Liver (tissue), 9 donors: Measurements from ENCODE around the gene MYBPHL. TPM values are rescaled to one million over a fixed set of nuclear protein-coding genes. Genes with fewer than 3 reads are reported as not detected.

Source experiments
- DNase-seq: peaks from one replicate; pipeline ENCODE4 v3.0.0-alpha.2; 2017; ENCODE audit warnings: low spot score
- H3K27ac ChIP-seq, 2 donors: one replicate each; pipeline ENCODE4 v1.7.0; 2013; ENCODE audit warnings: inconsistent platforms in 2 of 2, low read length in 2 of 2, control low read depth in 1 of 2, low read depth in 1 of 2, mild to moderate bottlenecking in 1 of 2
- H3K27me3 ChIP-seq, 4 donors: one replicate each; pipeline versions ENCODE4 v1.6.1 to v1.7.0; 2013; ENCODE audit warnings: low read length in 3 of 4, inconsistent platforms in 1 of 4, mild to moderate bottlenecking in 1 of 4, moderate library complexity in 1 of 4; ENCODE audit not compliant: control insufficient read depth in 4 of 4, insufficient read depth in 4 of 4
- H3K36me3 ChIP-seq, 4 donors: one replicate each; pipeline versions ENCODE4 v1.6.1 to v1.7.0; 2013; ENCODE audit warnings: low read length in 3 of 4, mild to moderate bottlenecking in 3 of 4, low read depth in 1 of 4, moderate library complexity in 1 of 4; ENCODE audit not compliant: control insufficient read depth in 4 of 4, insufficient read depth in 3 of 4
- H3K4me1 ChIP-seq, 4 donors: one replicate each; pipeline versions ENCODE4 v1.6.1 to v1.7.0; 2013; ENCODE audit warnings: low read length in 3 of 4, mild to moderate bottlenecking in 3 of 4, moderate library complexity in 1 of 4; ENCODE audit not compliant: control insufficient read depth in 4 of 4, insufficient read depth in 4 of 4
- H3K4me3 ChIP-seq, 3 donors: one replicate each; pipeline versions ENCODE4 v1.6.1 to v1.7.0; 2013; ENCODE audit warnings: low read length in 3 of 3, control low read depth in 1 of 3, low read depth in 1 of 3, mild to moderate bottlenecking in 1 of 3
- H3K9ac ChIP-seq, 2 donors: one replicate each; pipeline ENCODE4 v1.7.0; 2013; ENCODE audit warnings: low read length in 2 of 2, mild to moderate bottlenecking in 2 of 2, moderate library complexity in 2 of 2, control low read depth in 1 of 2, low read depth in 1 of 2
- H3K9me3 ChIP-seq, 4 donors: one replicate each; pipeline versions ENCODE4 v1.6.1 to v1.7.0; 2013; ENCODE audit warnings: low read length in 3 of 4; ENCODE audit not compliant: control insufficient read depth in 4 of 4
- FOXA2 ChIP-seq: IDR thresholded peaks from 2 replicates; pipeline ENCODE4 v1.6.1; 2016; ENCODE audit warnings: antibody characterized with exemption
- GABPA ChIP-seq, 2 donors: IDR thresholded peaks in 1 of 2; conservative IDR thresholded peaks in 1 of 2; 2 replicates each; pipeline ENCODE4 v1.6.1; 2016; ENCODE audit warnings: antibody characterized with exemption in 2 of 2, mild to moderate bottlenecking in 1 of 2, moderate library complexity in 1 of 2
- HNF4G ChIP-seq: IDR thresholded peaks from 2 replicates; pipeline ENCODE4 v1.6.1; 2016; ENCODE audit warnings: antibody characterized with exemption
- JUND ChIP-seq, 2 donors: IDR thresholded peaks; 2 replicates each; pipeline ENCODE4 v1.6.1; 2016; ENCODE audit warnings: antibody characterized with exemption in 2 of 2
- RAD21 ChIP-seq, 2 donors: IDR thresholded peaks; 2 replicates each; pipeline ENCODE4 v1.6.1; 2016; ENCODE audit warnings: antibody characterized with exemption in 2 of 2, mild to moderate bottlenecking in 2 of 2
- REST ChIP-seq: IDR thresholded peaks from 2 replicates; pipeline ENCODE4 v1.6.1; 2016; ENCODE audit warnings: antibody characterized with exemption, mild to moderate bottlenecking
- RXRA ChIP-seq, 2 donors: IDR thresholded peaks; 2 replicates each; pipeline ENCODE4 v1.6.1; 2017 to 2018; ENCODE audit warnings: antibody characterized with exemption in 2 of 2, mild to moderate bottlenecking in 1 of 2
- SP1 ChIP-seq: IDR thresholded peaks from 2 replicates; pipeline ENCODE4 v1.6.1; 2018; ENCODE audit warnings: antibody characterized with exemption, mild to moderate bottlenecking
- TAF1 ChIP-seq: conservative IDR thresholded peaks from 2 replicates; pipeline ENCODE4 v1.6.1; 2016; ENCODE audit warnings: antibody characterized with exemption, mild to moderate bottlenecking
- YY1 ChIP-seq: IDR thresholded peaks from 2 replicates; pipeline ENCODE4 v1.6.1; 2016; ENCODE audit warnings: antibody characterized with exemption, mild to moderate bottlenecking
- ZBTB33 ChIP-seq: IDR thresholded peaks from 2 replicates; pipeline ENCODE4 v1.6.1; 2016; ENCODE audit warnings: antibody characterized with exemption
- WGBS: extraction: QIAGEN DNeasy Blood & Tissue Kit; methylation state at CpG from one replicate; pipeline ENCODE4 v1.1.7; 2013; 5-methylcytosine and 5-hydroxymethylcytosine counted together
- polyA plus RNA-seq, 2 donors: library from polyadenylated mRNA; stranded (reverse) in 1 of 2; unstranded in 1 of 2; fragments of 200-250 nt in 1 of 2; fragments of >200 nt in 1 of 2; fragmentation: Nextera tagmentation in 1 of 2; extraction: Ambion mirVana in 1 of 2; gene quantifications; one replicate each; pipeline versions ENCODE4 v1.2.1 to v1.2.3, GENCODE V29; 2013 to 2015
- total RNA-seq, 2 donors: library from RNA; depleted of rRNA; stranded (reverse); fragments of >200 nt; gene quantifications; one replicate each; pipeline ENCODE4 v1.2.3, GENCODE V29; 2014
- TF ChIP-seq, protein P1 (sequence below): IDR thresholded peaks from 2 replicates; pipeline ENCODE4 v1.6.1; 2016; ENCODE audit warnings: antibody characterized with exemption
- TF ChIP-seq, protein P2 (sequence below): IDR thresholded peaks from 2 replicates; pipeline ENCODE4 v1.6.1; 2016; ENCODE audit warnings: antibody characterized with exemption
- TF ChIP-seq, protein P3 (sequence below): fragments of 150-350 bp; IDR thresholded peaks from 2 replicates; pipeline ENCODE4 v1.5.1; 2017; ENCODE audit warnings: improper control_type of control experiment, low read depth, low read length; ENCODE audit not compliant: missing input control
- donor health status: healthy.
- donor health status: healthy.
- donor health status: healthy.
- donor health status: healthy.
- donor health status: healthy.

The MYBPHL gene
- total and polyA plus RNA-seq, 4 donors: not detected

DNA sequence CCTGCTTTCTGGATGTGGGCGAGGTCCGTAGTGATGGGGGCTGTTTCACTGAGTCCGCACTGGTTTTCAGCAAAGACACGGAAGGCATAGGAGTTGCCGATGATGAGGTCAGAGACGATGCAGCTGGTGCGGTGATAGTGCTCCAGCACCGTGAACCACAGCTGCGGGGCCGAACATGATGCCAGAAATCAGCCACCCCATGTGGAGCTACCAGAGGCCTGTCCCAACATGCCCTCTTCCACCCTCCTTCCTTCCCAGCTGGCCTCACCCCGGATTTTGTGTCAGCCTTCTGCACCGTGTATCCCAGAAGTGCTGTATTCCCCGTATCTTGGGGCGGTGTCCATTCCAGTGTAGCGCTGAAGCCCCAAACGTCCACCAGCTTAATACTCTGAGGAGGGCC lies 10.0 kb downstream of the MYBPHL start:
- WGBS: 95% methylated on average over 16 of the region's 16 CpGs
- no peaks in the 10 kb centered on the region for H3K36me3 ChIP-seq
- H3K27ac ChIP-seq: no peak overlapping the region
- no peaks in the 10 kb centered on the region for H3K27me3 ChIP-seq
- H3K4me1 ChIP-seq: peaks cover 0 to 3% (median 0%) of the 10 kb centered on the region in 4 donors
- no peak for DNase-seq
- no peak overlapping the region for H3K4me3 ChIP-seq
- no peaks in the 10 kb centered on the region for H3K9me3 ChIP-seq
- TF ChIP-seq REST: no peak
- no peak overlapping the region for H3K9ac ChIP-seq

DNA sequence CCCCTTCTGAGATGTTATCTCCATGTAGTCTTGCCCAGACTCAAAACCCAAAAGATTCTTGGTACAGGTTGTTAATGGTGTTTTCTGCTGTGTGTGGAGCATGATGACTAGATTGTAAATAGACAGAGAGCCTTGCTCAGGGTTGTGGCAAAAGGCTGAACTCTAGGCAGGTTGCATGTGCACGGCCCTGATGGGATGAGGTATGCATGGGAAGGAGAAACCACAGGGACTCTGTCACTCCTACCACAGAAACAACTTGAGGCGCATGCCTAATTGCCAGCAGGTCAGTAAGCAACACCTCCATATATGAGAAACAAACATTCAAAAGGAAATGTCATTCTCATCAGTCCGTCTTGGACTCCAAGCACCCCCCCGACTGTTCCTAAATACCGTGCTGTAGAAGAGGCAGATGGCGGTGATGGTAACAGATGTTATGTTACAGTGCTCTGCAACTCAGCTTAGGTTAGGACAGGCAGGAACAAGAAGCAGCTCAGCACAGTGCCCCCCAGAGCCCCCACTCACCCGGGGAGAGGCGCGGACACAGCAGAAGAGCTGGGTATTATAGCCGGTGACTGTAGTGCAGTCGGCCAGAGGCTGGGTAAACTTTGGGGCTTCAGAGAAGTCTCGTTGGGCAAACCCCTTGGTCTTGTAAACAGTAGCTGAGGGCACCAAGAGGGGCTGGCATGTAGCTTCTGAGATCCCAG lies 10.9 kb downstream of the MYBPHL start:
- H3K4me1 ChIP-seq: peaks cover 0 to 3% (median 0%) of the 10 kb centered on the region in 4 donors
- DNase-seq: no peak
- 81% methylated on average over 12 of the region's 12 CpGs for WGBS
- H3K9me3 ChIP-seq: no peaks in the 10 kb centered on the region
- no peak overlapping the region for H3K9ac ChIP-seq
- no peaks in the 10 kb centered on the region for H3K27me3 ChIP-seq
- H3K36me3 ChIP-seq: no peaks in the 10 kb centered on the region
- H3K27ac ChIP-seq: no peak overlapping the region
- no peak for TF ChIP-seq SP1
- TF ChIP-seq HNF4G: no peak
- TF ChIP-seq RXRA (IDR thresholded peaks at IDR 0.05): no peak
- no peak for TF ChIP-seq GABPA (IDR thresholded peaks at IDR 0.05 in 1 of 2, conservative IDR thresholded peaks at IDR 0.05 in 1 of 2)
- TF ChIP-seq, protein P1, sequence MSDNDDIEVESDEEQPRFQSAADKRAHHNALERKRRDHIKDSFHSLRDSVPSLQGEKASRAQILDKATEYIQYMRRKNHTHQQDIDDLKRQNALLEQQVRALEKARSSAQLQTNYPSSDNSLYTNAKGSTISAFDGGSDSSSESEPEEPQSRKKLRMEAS: no peak
- TF ChIP-seq, protein P2, sequence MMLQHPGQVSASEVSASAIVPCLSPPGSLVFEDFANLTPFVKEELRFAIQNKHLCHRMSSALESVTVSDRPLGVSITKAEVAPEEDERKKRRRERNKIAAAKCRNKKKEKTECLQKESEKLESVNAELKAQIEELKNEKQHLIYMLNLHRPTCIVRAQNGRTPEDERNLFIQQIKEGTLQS: no peak
- no peak for TF ChIP-seq ZBTB33
- TF ChIP-seq FOXA2: no peak
- TF ChIP-seq TAF1: no peak
- TF ChIP-seq YY1: no peak
- H3K4me3 ChIP-seq: no peak overlapping the region

DNA sequence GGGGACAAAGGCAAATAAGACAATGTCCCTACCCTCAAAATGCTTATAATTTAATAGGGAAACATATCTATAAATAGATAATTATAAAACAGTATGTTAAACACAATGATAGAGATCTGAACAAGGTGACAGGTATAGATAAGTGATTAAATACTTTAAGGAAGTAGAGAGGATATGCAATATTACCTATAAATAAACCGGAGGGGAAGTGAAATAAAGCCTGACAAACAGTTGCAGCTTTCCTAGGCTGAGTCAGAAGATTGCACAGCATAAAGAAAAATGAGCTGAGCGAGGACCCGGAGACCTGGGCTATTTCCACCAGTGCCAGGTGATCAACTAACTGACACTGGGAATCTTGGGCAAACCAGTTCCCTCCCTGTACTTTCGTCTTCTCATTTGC lies 12.3 kb downstream of the MYBPHL start:
- Histone ChIP-seq H3K27me3 (no peaks in the 10 kb centered on the region), H3K4me3 (no peak overlapping the region), H3K9ac (no peak overlapping the region), H3K27ac (no peak overlapping the region), H3K36me3 (no peaks in the 10 kb centered on the region), H3K9me3 (no peaks in the 10 kb centered on the region), H3K4me1 (peaks cover 0 to 3% (median 0%) of the 10 kb centered on the region in 4 donors)
- DNase-seq: no peak
- 69% methylated on average over 4 of the region's 4 CpGs for WGBS
- TF ChIP-seq, protein P2: no peak
- TF ChIP-seq, protein P3, sequence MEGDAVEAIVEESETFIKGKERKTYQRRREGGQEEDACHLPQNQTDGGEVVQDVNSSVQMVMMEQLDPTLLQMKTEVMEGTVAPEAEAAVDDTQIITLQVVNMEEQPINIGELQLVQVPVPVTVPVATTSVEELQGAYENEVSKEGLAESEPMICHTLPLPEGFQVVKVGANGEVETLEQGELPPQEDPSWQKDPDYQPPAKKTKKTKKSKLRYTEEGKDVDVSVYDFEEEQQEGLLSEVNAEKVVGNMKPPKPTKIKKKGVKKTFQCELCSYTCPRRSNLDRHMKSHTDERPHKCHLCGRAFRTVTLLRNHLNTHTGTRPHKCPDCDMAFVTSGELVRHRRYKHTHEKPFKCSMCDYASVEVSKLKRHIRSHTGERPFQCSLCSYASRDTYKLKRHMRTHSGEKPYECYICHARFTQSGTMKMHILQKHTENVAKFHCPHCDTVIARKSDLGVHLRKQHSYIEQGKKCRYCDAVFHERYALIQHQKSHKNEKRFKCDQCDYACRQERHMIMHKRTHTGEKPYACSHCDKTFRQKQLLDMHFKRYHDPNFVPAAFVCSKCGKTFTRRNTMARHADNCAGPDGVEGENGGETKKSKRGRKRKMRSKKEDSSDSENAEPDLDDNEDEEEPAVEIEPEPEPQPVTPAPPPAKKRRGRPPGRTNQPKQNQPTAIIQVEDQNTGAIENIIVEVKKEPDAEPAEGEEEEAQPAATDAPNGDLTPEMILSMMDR: no peak
- no peak for TF ChIP-seq JUND (IDR thresholded peaks at IDR 0.05)
- no peak for TF ChIP-seq SP1
- no peak for TF ChIP-seq GABPA (IDR thresholded peaks at IDR 0.05 in 1 of 2, conservative IDR thresholded peaks at IDR 0.05 in 1 of 2)
- TF ChIP-seq TAF1: no peak
- no peak for TF ChIP-seq ZBTB33
- no peak for TF ChIP-seq RAD21 (IDR thresholded peaks at IDR 0.05)
